T-helper 1 cell treated with Interleukin-12 subunit alpha and Interleukin-12 subunit beta and Interleukin-4 antibody, amounts not matched to agents 30 μg/mL and 1 μg/mL, for 36 hours (primary cell): ENCODE results near the gene PTPN11.
"Not testable (repeated sequence)": the region's sequence is repeated elsewhere in the genome, so short reads cannot be mapped to it uniquely, and the experiment has no call there.

Experiments
- H3K27ac Mint-ChIP-seq: one replicate; pipeline ENCODE4 v1.8.0; 2021; ENCODE audit warnings: mild to moderate bottlenecking, mixed read lengths
- H3K27me3 Mint-ChIP-seq: one replicate; pipeline ENCODE4 v1.8.0; 2021; ENCODE audit warnings: low read depth, mixed read lengths
- H3K36me3 Mint-ChIP-seq: one replicate; pipeline ENCODE4 v1.8.0; 2021; ENCODE audit warnings: low read depth, mixed read lengths
- H3K4me1 Mint-ChIP-seq: one replicate; pipeline ENCODE4 v1.8.0; 2021; ENCODE audit warnings: low read depth, mixed read lengths
- H3K4me3 Mint-ChIP-seq: one replicate; pipeline ENCODE4 v1.8.0; 2021; ENCODE audit warnings: mild to moderate bottlenecking, moderate library complexity, mixed read lengths
- H3K9me3 Mint-ChIP-seq: one replicate; pipeline ENCODE4 v1.8.0; 2021; ENCODE audit warnings: mixed read lengths

Gene PTPN11

GRCh38 chr12:112496496-112496895 is 77.7 kb downstream of the PTPN11 start:
- Mint-ChIP-seq H3K4me1 (peaks cover 23% of the 10 kb centered on the region), H3K36me3 (peaks cover 49% of the 10 kb centered on the region), H3K27ac (peak overlapping the region; percentile 68), H3K9me3 (no peaks in the 10 kb centered on the region), H3K4me3 (peak overlapping the region; percentile 13), H3K27me3 (no peaks in the 10 kb centered on the region)

DNA sequence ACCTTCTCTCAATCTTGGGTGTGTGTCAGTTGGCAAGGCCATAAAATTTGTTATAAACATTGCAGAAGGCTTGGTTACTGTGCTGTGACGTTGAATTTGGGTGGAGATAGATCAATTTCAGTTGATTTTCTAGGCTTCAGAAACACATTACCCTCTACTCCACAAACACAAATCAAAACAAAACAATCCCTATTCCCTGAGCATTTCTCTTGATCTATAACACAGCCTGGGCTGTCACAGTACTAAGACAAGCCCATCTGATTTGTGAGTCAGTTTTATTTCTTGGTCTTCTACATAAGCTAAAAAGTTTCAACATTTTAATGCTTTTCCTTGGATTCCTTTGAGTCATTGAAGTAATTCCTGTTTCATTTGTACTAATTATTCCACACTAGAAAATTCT is 79.8 kb downstream of the PTPN11 start:
- no peaks in the 10 kb centered on the region for H3K27me3 Mint-ChIP-seq
- no peak overlapping the region for H3K27ac Mint-ChIP-seq
- H3K4me1 Mint-ChIP-seq: peaks cover 23% of the 10 kb centered on the region
- H3K36me3 Mint-ChIP-seq: peaks cover 45% of the 10 kb centered on the region
- H3K9me3 Mint-ChIP-seq: no peaks in the 10 kb centered on the region
- no peak overlapping the region for H3K4me3 Mint-ChIP-seq

DNA sequence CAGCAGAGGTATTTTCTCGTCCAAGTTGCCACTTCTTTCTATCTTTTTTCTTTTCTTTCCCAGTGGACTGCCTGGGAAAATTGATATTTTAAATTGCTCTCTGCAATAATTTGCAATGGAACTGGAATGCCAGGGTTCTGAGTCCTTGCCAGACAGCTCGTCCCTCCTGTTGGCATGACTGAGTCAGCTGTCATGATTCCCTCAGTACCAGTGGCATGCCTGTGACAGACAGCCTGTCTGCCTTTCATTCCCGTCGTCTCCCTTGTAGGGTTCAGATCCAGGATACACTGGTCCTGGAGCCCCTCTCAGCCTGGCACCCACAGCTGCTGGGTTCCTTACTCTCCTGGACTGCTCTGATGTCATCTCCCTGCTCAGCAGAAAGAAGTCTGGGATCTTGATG is 84.8 kb downstream of the PTPN11 start:
- H3K27me3 Mint-ChIP-seq: no peaks in the 10 kb centered on the region
- peaks cover 43% of the 10 kb centered on the region for H3K36me3 Mint-ChIP-seq
- no peak overlapping the region for H3K27ac Mint-ChIP-seq
- H3K4me1 Mint-ChIP-seq: no peaks in the 10 kb centered on the region
- H3K9me3 Mint-ChIP-seq: no peaks in the 10 kb centered on the region
- H3K4me3 Mint-ChIP-seq: no peak overlapping the region

GRCh38 chr12:112506513-112507166 is 87.9 kb downstream of the PTPN11 start:
- Mint-ChIP-seq H3K36me3 (peaks cover 41% of the 10 kb centered on the region), H3K4me1 (no peaks in the 10 kb centered on the region), H3K27me3 (no peaks in the 10 kb centered on the region), H3K4me3 (no peak overlapping the region), H3K9me3 (no peaks in the 10 kb centered on the region), H3K27ac (no peak overlapping the region)

GRCh38 chr12:112513471-112513870 is 94.7 kb downstream of the PTPN11 start:
- Mint-ChIP-seq H3K27me3 (no peaks in the 10 kb centered on the region), H3K4me1 (no peaks in the 10 kb centered on the region), H3K27ac (no peak overlapping the region), H3K36me3 (peaks cover 2% of the 10 kb centered on the region), H3K4me3 (no peak overlapping the region), H3K9me3 (no peaks in the 10 kb centered on the region)

DNA sequence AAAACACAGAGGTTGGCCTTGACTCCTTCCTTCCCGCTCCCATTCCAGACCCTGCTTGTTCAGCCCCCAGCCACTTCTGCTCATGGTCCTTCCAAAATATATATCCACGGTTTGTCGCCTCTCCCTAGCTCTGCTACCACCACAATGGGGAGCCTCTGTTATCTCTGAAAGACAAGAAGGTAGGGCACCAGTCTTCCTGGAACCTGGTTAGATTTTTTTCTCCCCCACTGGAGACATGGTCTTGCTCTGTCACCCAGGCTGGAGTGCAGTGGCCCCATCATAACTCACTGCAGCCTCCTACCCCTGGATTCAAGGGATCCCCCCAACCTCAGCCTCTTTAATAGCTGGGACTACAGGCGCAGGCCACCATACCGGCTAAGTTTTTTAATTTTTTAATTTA is 95.7 kb downstream of the PTPN11 start:
- no peaks in the 10 kb centered on the region for H3K27me3 Mint-ChIP-seq
- no peaks in the 10 kb centered on the region for H3K9me3 Mint-ChIP-seq
- H3K36me3 Mint-ChIP-seq: no peaks in the 10 kb centered on the region
- no peak overlapping the region for H3K27ac Mint-ChIP-seq
- H3K4me1 Mint-ChIP-seq: no peaks in the 10 kb centered on the region
- H3K4me3 Mint-ChIP-seq: no peak overlapping the region

GRCh38 chr12:112514926-112515642 is 96.3 kb downstream of the PTPN11 start:
- Mint-ChIP-seq H3K4me1 (no peaks in the 10 kb centered on the region), H3K9me3 (no peaks in the 10 kb centered on the region), H3K27ac (no peak overlapping the region), H3K27me3 (no peaks in the 10 kb centered on the region), H3K36me3 (no peaks in the 10 kb centered on the region), H3K4me3 (no peak overlapping the region)

DNA sequence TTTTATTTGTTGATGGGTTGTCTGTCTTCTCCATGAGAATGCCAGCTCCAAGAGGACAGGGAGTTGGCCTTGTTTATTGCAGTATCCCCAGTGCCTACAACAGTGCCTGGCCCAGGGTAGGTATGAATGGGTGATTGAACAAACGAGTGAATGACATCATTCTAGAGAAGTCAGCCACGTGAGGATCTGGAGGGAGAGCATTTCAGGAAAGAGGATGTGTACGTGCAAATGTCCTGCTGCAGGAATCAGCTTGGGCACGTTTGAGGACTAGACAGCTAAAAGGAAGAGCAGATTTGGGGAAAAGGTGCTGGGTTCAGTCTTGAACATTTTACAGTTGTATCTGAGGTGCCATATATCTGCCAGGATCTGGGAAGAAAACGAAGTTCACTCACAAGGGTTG is 97.1 kb downstream of the PTPN11 start:
- no peak overlapping the region for H3K4me3 Mint-ChIP-seq
- no peaks in the 10 kb centered on the region for H3K4me1 Mint-ChIP-seq
- H3K27me3 Mint-ChIP-seq: no peaks in the 10 kb centered on the region
- no peak overlapping the region for H3K27ac Mint-ChIP-seq
- no peaks in the 10 kb centered on the region for H3K36me3 Mint-ChIP-seq
- no peaks in the 10 kb centered on the region for H3K9me3 Mint-ChIP-seq

GRCh38 chr12:112517730-112518364 is 99.1 kb downstream of the PTPN11 start:
- no peaks in the 10 kb centered on the region for H3K27me3 Mint-ChIP-seq
- no peak overlapping the region for H3K27ac Mint-ChIP-seq
- no peaks in the 10 kb centered on the region for H3K9me3 Mint-ChIP-seq
- H3K4me3 Mint-ChIP-seq: no peak overlapping the region
- no peaks in the 10 kb centered on the region for H3K4me1 Mint-ChIP-seq
- H3K36me3 Mint-ChIP-seq: no peaks in the 10 kb centered on the region

GRCh38 chr12:112518365-112518735 is 99.6 kb downstream of the PTPN11 start:
- Mint-ChIP-seq H3K36me3 (no peaks in the 10 kb centered on the region), H3K27me3 (no peaks in the 10 kb centered on the region), H3K9me3 (no peaks in the 10 kb centered on the region), H3K4me1 (no peaks in the 10 kb centered on the region), H3K27ac (no peak overlapping the region), H3K4me3 (no peak overlapping the region)

DNA sequence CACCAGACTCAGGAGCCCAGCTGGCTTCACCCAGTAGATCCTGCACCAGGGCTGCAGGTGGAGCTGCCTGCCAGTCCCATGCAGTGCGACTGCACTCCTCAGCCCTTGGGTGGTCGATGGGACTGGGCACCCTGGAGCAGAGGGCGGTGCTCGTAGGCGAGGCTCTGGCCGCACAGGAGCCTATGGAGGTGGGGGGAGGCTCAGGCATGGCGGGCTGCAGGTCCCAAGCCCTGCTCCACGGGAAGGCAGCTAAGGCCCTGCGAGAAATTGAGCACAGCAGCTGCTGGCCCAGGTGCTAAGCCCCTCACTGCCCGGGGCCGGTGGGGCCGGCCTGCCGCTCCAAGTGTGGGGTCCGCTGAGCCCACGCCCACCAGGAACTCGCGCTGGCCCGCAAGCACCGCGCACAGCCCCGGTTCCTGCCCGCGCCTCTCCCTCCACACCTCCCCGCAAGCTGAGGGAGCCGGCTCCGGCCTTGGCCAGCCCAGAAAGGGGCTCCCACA is 101.1 kb downstream of the PTPN11 start:
- H3K27ac Mint-ChIP-seq, H3K9me3 Mint-ChIP-seq, H3K36me3 Mint-ChIP-seq, H3K4me1 Mint-ChIP-seq, H3K27me3 Mint-ChIP-seq, H3K4me3 Mint-ChIP-seq: not testable (repeated sequence)

DNA sequence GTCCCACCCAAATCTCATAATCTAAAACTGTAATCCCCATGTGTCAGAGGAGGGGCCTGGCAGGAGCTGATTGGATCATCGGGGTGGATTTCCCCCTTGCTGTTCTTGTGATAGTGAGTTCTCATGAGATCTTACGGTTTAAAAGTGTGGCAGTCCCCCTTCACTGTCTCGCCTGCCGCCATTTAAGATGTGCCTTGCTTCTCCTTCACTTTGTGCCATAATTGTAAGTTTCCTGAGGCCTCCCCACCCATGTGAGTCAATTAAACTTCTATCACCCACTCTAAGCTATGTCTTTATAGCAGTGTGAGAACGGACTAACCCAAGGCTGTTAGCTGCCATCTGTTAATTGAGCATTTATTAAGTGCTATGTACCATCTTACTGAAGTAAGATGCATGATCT is 105.1 kb downstream of the PTPN11 start:
- Mint-ChIP-seq H3K4me1 (no peaks in the 10 kb centered on the region), H3K27ac (no peak overlapping the region), H3K36me3 (no peaks in the 10 kb centered on the region), H3K27me3 (peaks cover 4% of the 10 kb centered on the region), H3K9me3 (no peaks in the 10 kb centered on the region), H3K4me3 (no peak overlapping the region)

DNA sequence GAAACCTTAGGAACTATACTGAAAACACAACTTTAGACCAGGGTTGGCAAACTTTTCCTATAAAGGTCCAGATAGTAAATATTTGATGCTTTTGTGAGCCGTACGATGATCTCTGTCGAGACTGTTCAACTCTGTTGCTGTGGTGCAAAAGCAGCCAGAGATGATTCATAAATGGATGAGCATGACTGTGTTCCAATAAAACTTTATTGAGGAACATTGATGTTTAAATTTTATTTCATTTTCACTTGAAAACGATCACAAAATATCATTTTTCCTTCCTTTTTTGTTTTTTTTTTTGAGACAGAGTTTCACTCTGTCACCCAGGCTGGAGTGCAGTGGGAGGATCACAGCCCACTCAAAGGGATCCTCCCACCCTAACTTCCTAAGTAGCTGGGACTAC is 105.5 kb downstream of the PTPN11 start:
- Mint-ChIP-seq H3K4me1 (no peaks in the 10 kb centered on the region), H3K9me3 (no peaks in the 10 kb centered on the region), H3K36me3 (no peaks in the 10 kb centered on the region), H3K4me3 (no peak overlapping the region), H3K27me3 (peaks cover 4% of the 10 kb centered on the region), H3K27ac (no peak overlapping the region)

DNA sequence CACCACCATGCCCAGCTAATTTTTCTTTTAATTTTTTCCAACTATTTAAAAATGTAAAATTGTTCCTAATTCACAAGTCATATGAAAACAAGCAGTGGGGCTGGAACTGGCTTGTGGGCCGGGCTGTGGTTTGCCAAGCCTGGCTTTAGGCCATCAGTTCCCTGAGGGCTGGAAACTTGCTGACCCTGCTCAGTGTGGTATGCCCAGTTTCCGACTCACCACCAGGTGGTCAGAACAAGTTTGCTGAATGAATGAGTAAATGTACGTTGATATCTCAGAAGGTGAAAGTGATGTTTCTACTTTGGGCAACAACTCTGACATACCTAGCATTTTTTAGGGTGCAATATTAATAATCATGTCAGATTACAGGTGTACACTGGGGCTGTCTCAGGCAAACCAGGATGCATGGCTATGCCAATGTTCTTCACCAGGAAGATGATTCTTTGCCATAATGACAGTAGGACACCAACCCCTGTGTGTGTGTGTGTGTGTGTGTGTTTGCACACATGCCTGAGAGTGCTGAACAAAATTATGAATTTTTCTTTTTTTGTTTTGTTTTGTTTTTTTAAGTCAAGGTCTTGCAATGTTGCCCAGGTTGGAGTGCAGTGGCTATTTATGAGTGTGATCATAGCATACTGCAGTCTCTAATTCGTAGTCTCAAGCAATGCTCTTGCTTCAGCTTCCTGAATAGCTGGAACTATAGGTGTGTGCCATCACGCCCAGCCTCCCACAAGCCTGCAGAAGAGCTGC is 106.1 kb downstream of the PTPN11 start:
- Mint-ChIP-seq H3K27me3 (peaks cover 4% of the 10 kb centered on the region), H3K9me3 (no peaks in the 10 kb centered on the region), H3K36me3 (no peaks in the 10 kb centered on the region), H3K4me3 (no peak overlapping the region), H3K4me1 (no peaks in the 10 kb centered on the region), H3K27ac (no peak overlapping the region)
